Measurements from ENCODE around the gene NDRG3.

DNA sequence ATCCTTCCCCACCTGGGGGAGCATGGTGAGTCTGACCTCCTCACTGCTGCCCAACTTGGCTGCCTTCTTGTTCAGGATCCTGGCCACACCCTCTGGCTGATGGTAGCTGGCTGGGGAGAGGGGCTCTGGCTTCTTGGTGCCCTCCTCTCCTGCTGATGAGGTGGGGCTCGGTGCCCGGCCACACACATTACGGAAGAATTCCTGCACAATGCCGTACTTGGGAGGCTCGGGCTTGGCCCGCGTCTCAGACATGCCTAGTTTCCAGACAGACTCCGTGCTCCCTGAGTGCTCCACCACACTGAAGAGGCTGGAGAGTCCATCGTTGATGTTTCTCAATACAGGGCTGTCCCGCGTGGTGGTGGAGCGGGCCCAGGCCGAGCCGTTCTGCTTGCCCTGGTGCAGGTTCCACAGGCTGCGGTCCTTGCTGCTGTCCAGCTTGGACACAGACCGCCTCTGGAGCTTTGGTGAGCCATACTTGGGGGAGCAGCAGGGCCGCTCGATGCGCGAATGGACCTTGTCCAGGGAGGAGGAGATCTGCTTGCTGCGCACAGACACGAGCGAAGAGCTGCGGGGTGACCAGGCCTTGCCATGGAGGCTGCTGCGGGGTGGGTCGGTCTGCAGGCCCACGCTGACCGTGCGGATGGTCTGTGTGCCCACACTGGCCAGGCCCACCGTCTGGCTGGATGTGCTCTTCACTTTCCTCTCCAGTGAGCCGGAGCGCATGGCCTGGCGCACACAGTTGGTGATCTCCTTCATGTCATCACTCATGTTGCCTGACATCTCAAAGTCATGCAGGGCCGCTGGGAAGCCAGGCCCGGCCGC lies 47.6 kb upstream of the NDRG3 start:
- TF ChIP-seq, protein P1, sequence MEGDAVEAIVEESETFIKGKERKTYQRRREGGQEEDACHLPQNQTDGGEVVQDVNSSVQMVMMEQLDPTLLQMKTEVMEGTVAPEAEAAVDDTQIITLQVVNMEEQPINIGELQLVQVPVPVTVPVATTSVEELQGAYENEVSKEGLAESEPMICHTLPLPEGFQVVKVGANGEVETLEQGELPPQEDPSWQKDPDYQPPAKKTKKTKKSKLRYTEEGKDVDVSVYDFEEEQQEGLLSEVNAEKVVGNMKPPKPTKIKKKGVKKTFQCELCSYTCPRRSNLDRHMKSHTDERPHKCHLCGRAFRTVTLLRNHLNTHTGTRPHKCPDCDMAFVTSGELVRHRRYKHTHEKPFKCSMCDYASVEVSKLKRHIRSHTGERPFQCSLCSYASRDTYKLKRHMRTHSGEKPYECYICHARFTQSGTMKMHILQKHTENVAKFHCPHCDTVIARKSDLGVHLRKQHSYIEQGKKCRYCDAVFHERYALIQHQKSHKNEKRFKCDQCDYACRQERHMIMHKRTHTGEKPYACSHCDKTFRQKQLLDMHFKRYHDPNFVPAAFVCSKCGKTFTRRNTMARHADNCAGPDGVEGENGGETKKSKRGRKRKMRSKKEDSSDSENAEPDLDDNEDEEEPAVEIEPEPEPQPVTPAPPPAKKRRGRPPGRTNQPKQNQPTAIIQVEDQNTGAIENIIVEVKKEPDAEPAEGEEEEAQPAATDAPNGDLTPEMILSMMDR (conservative IDR thresholded peaks at IDR 0.05; ENCODE audit: low read depth, low read length) = no peak
- no peak for TF ChIP-seq EZH2 (IDR thresholded peaks at IDR 0.05; ENCODE audit: low read length, unreplicated experiment)

Data from PC-3 (cell line).